ENCODE data around the gene DAB2. TPM values are rescaled to one million over a fixed set of nuclear protein-coding genes. Genes with fewer than 3 reads are reported as not detected.

The DAB2 gene
- total RNA-seq, 1 experiment from 2014 or later, result 14.1 TPM

GRCh38 chr5:39363217-39363616, 61.6 kb downstream of the DAB2 start:
- H3F3A ChIP-seq (ENCODE audit: low read length, unreplicated experiment), result no peaks in the 10 kb centered on the region
- no peaks in the 10 kb centered on the region for H3K9me3 ChIP-seq (ENCODE audit: low read length)
- H3K4me2 ChIP-seq (ENCODE audit: low read length), result no peak overlapping the region
- no peak overlapping the region for H3K9ac ChIP-seq (ENCODE audit: low read length)
- H3K27ac ChIP-seq (ENCODE audit: low read length), result no peak overlapping the region
- no peaks in the 10 kb centered on the region for H3K36me3 ChIP-seq (ENCODE audit: low read depth, low read length)
- no peaks in the 10 kb centered on the region for H3K9me2 ChIP-seq (replicated peaks; ENCODE audit: low read length)
- no peaks in the 10 kb centered on the region for H3K27me3 ChIP-seq (ENCODE audit: low read length)
- TF ChIP-seq EZH2 (IDR thresholded peaks at IDR 0.05; ENCODE audit: low read length, unreplicated experiment) (no peak), EZH2phosphoT487 (IDR thresholded peaks at IDR 0.05; ENCODE audit: borderline replicate concordance, low read length) (no peak), CTCF (conservative IDR thresholded peaks at IDR 0.05; ENCODE audit: low read depth, low read length) (no peak)
- DNase-seq (no peak), ATAC-seq (no peak)
- no peaks in the 10 kb centered on the region for H4K20me1 ChIP-seq (ENCODE audit: low read length)
- intact Hi-C loops (cut with micrococcal nuclease), result no loop called here
- H3K4me1 ChIP-seq (ENCODE audit: insufficient read depth, low read length), result peaks cover 4% of the 10 kb centered on the region; the same call in 1 of the 2 replicates
- CTCF ChIA-PET, result no interaction called here
- no peaks in the 10 kb centered on the region for H3K79me2 ChIP-seq (ENCODE audit: low read length)
- POLR2A ChIA-PET (ENCODE audit: unreplicated experiment), result no interaction called here
- H3K4me3 ChIP-seq (ENCODE audit: low read length), result no peak overlapping the region
- no peak overlapping the region for H2AFZ ChIP-seq (ENCODE audit: low read length)
- BruUV-seq (replicated peaks), result no TSS peak

GRCh38 chr5:39362646-39363045, 62.1 kb downstream of the DAB2 start:
- CTCF ChIA-PET, result no interaction called here
- Histone ChIP-seq H3K27me3 (ENCODE audit: low read length) (no peaks in the 10 kb centered on the region), H3K9me3 (ENCODE audit: low read length) (no peaks in the 10 kb centered on the region), H3K36me3 (ENCODE audit: low read depth, low read length) (no peaks in the 10 kb centered on the region), H3K79me2 (ENCODE audit: low read length) (no peaks in the 10 kb centered on the region), H4K20me1 (ENCODE audit: low read length) (no peaks in the 10 kb centered on the region), H3K4me3 (ENCODE audit: low read length) (no peak overlapping the region), H2AFZ (ENCODE audit: low read length) (no peak overlapping the region), H3F3A (ENCODE audit: low read length, unreplicated experiment) (no peaks in the 10 kb centered on the region), H3K4me1 (ENCODE audit: insufficient read depth, low read length) (peaks cover 4% of the 10 kb centered on the region; the same call in 1 of the 2 replicates), H3K4me2 (ENCODE audit: low read length) (no peak overlapping the region), H3K9me2 (replicated peaks; ENCODE audit: low read length) (no peaks in the 10 kb centered on the region), H3K27ac (ENCODE audit: low read length) (no peak overlapping the region), H3K9ac (ENCODE audit: low read length) (no peak overlapping the region)
- DNase-seq (no peak), ATAC-seq (no peak)
- POLR2A ChIA-PET (ENCODE audit: unreplicated experiment), result no interaction called here
- TF ChIP-seq EZH2phosphoT487 (IDR thresholded peaks at IDR 0.05; ENCODE audit: borderline replicate concordance, low read length), result no peak
- intact Hi-C loops (cut with micrococcal nuclease), result no loop called here
- no TSS peak for BruUV-seq (replicated peaks)

- Histone ChIP-seq H3K79me2 (ENCODE audit: low read length) (no peaks in the 10 kb centered on the region), H3K4me2 (ENCODE audit: low read length) (no peak overlapping the region), H3K4me1 (ENCODE audit: insufficient read depth, low read length) (peaks cover 4% of the 10 kb centered on the region; the same call in 1 of the 2 replicates), H3K36me3 (ENCODE audit: low read depth, low read length) (no peaks in the 10 kb centered on the region), H2AFZ (ENCODE audit: low read length) (no peak overlapping the region), H3K27ac (ENCODE audit: low read length) (no peak overlapping the region), H3K9me2 (replicated peaks; ENCODE audit: low read length) (no peaks in the 10 kb centered on the region), H3K4me3 (ENCODE audit: low read length) (no peak overlapping the region), H3K27me3 (ENCODE audit: low read length) (no peaks in the 10 kb centered on the region), H3K9ac (ENCODE audit: low read length) (no peak overlapping the region), H3F3A (ENCODE audit: low read length, unreplicated experiment) (no peaks in the 10 kb centered on the region), H3K9me3 (ENCODE audit: low read length) (no peaks in the 10 kb centered on the region), H4K20me1 (ENCODE audit: low read length) (no peaks in the 10 kb centered on the region)
- CTCF ChIA-PET, result no interaction called here
- no peak for ATAC-seq
- no TSS peak for BruUV-seq (replicated peaks)
- TF ChIP-seq CTCF (conservative IDR thresholded peaks at IDR 0.05; ENCODE audit: low read depth, low read length), result no peak
- no peak for TF ChIP-seq EZH2 (IDR thresholded peaks at IDR 0.05; ENCODE audit: low read length, unreplicated experiment)
- TF ChIP-seq EZH2phosphoT487 (IDR thresholded peaks at IDR 0.05; ENCODE audit: borderline replicate concordance, low read length), result no peak
- DNase-seq, result no peak
- intact Hi-C loops (cut with micrococcal nuclease), result no loop called here
- POLR2A ChIA-PET (ENCODE audit: unreplicated experiment), result no interaction called here
Observed at GRCh38 chr5:39361306-39361705, 63.5 kb downstream of the DAB2 start.
